Measurements from ENCODE around the gene SLC10A1. TPM values are rescaled to one million over a fixed set of nuclear protein-coding genes. Genes with fewer than 3 reads are reported as not detected.

Gene SLC10A1
- total and polyA plus RNA-seq, 2 of the 4 experiments (the other 2 are of a cell fraction) = 0.03 TPM; not detected in 1

DNA sequence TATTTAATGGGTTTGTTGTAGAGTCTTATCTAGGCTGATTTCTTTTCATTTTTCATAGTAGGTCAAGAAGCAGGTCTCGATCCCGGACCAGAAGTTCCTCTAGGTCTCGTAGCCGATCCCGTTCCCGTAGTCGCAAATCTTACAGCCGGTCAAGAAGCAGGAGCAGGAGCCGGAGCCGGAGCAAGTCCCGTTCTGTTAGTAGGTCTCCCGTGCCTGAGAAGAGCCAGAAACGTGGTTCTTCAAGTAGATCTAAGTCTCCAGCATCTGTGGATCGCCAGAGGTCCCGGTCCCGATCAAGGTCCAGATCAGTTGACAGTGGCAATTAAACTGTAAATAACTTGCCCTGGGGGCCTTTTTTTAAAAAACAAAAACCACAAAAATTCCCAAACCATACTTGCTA, 25.9 kb downstream of the SLC10A1 start:
- H3K4me1 ChIP-seq (ENCODE audit: control insufficient read depth, insufficient read depth, low read length) = peaks cover 4% of the 10 kb centered on the region
- H3K27ac ChIP-seq (ENCODE audit: insufficient read depth, low read length) = no peak overlapping the region
- TF ChIP-seq RFX5 (IDR thresholded peaks at IDR 0.05; ENCODE audit: low read depth, low read length) (no peak), SMC3 (IDR thresholded peaks at IDR 0.05; ENCODE audit: low read depth, low read length) (no peak), NFE2L2 (IDR thresholded peaks at IDR 0.05; ENCODE audit: low read depth, low read length) (no peak)
- TF ChIP-seq, protein P1, sequence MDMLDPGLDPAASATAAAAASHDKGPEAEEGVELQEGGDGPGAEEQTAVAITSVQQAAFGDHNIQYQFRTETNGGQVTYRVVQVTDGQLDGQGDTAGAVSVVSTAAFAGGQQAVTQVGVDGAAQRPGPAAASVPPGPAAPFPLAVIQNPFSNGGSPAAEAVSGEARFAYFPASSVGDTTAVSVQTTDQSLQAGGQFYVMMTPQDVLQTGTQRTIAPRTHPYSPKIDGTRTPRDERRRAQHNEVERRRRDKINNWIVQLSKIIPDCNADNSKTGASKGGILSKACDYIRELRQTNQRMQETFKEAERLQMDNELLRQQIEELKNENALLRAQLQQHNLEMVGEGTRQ (IDR thresholded peaks at IDR 0.05; ENCODE audit: low read depth, low read length) = no peak
- TF ChIP-seq, protein P2, sequence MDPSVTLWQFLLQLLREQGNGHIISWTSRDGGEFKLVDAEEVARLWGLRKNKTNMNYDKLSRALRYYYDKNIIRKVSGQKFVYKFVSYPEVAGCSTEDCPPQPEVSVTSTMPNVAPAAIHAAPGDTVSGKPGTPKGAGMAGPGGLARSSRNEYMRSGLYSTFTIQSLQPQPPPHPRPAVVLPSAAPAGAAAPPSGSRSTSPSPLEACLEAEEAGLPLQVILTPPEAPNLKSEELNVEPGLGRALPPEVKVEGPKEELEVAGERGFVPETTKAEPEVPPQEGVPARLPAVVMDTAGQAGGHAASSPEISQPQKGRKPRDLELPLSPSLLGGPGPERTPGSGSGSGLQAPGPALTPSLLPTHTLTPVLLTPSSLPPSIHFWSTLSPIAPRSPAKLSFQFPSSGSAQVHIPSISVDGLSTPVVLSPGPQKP (IDR thresholded peaks at IDR 0.05; ENCODE audit: borderline replicate concordance, low read depth, low read length) = no peak
- H3K36me3 ChIP-seq (ENCODE audit: control insufficient read depth, insufficient read depth, low read length) = peaks cover 55% of the 10 kb centered on the region
- CTCF ChIA-PET = no interaction called here
- no peak overlapping the region for H4K5ac ChIP-seq (ENCODE audit: low read depth, low read length)
- no TSS peak for BruUV-seq (replicated peaks)
- no peak overlapping the region for H2AK9ac ChIP-seq (replicated peaks; ENCODE audit: low read depth, low read length, poor library complexity)
- H2AFZ ChIP-seq (replicated peaks; ENCODE audit: low read length, poor library complexity) = no peak overlapping the region
- no peak overlapping the region for H3K23ac ChIP-seq (ENCODE audit: low read depth, low read length)
- POLR2A ChIA-PET (ENCODE audit: unreplicated experiment) = no interaction called here
- no peak overlapping the region for H2BK5ac ChIP-seq (ENCODE audit: low read depth, low read length, poor library complexity, severe bottlenecking)
- no peak for DNase-seq
- H2AK5ac ChIP-seq (ENCODE audit: low read depth, low read length) = no peak overlapping the region
- peaks cover 56% of the 10 kb centered on the region for H4K20me1 ChIP-seq (ENCODE audit: insufficient read depth, low read length)
- no peak overlapping the region for H4K8ac ChIP-seq (ENCODE audit: low read depth in 2 of 2, low read length in 2 of 2)
- H3K9ac ChIP-seq (ENCODE audit: low read depth, low read length) = no peak overlapping the region
- intact Hi-C loops (cut with micrococcal nuclease) = no loop called here
- no peak overlapping the region for H3K4me3 ChIP-seq (ENCODE audit: insufficient read depth, low read depth, low read length)
- peaks cover 13% of the 10 kb centered on the region for H3K9me1 ChIP-seq (ENCODE audit: insufficient read depth, low read length)
- no peaks in the 10 kb centered on the region for H3K27me3 ChIP-seq (ENCODE audit: control insufficient read depth, insufficient read depth, low read length)
- dilution Hi-C loops (cut with HindIII; ENCODE audit: low sequenced_read_pairs, unreplicated experiment) = no loop called here
- H3K9me3 ChIP-seq (ENCODE audit: control insufficient read depth, insufficient read depth, low read length) = no peaks in the 10 kb centered on the region
- H3K79me1 ChIP-seq (ENCODE audit: low read depth in 1 of 2, low read length in 2 of 2) = peaks cover 42 to 72% of the 10 kb centered on the region in 2 experiments
- whole genome bisulfite sequencing, 2 experiments (ENCODE audit: extremely low coverage in 2 of 2, insufficient read length in 1 of 2) = 87% methylated on average over 5 of the region's 16 CpGs; no CpG with 5 or more reads in 1 of the 2 experiments
- H3K18ac ChIP-seq (ENCODE audit: low read depth, low read length) = no peak overlapping the region
- ATAC-seq (ENCODE audit: low read depth) = no peak
- in situ Hi-C loops (cut with MboI; ENCODE audit: low sequenced_read_pairs) = no loop called here
- no peak overlapping the region for H3K4ac ChIP-seq (ENCODE audit: low read depth, low read length)
- no peak overlapping the region for H2BK120ac ChIP-seq (ENCODE audit: low read depth, low read length)
- no peak overlapping the region for H2BK15ac ChIP-seq (ENCODE audit: low read depth, low read length)
- no peak overlapping the region for H2BK20ac ChIP-seq (ENCODE audit: low read depth, low read length)
- H4K91ac ChIP-seq (ENCODE audit: insufficient read depth, low read depth, low read length) = no peak overlapping the region
- H3K56ac ChIP-seq (ENCODE audit: extremely low read depth, insufficient read depth, low read length) = no peak overlapping the region
- H3K14ac ChIP-seq (replicated peaks; ENCODE audit: low read depth, low read length) = no peak overlapping the region
- no peak overlapping the region for H3K4me2 ChIP-seq (ENCODE audit: low read depth, low read length)
